HepG2 (cell line): Measurements from ENCODE around the gene THEMIS. TPM values are rescaled to one million over a fixed set of nuclear protein-coding genes. Genes with fewer than 3 reads are reported as not detected.

Experiments
- ATAC-seq: fragments of 200-7000 bp; cut with Tn5 transposase; 3 replicates; pipeline ENCODE4 v1.9.1; 2020; ENCODE audit warnings: mild to moderate bottlenecking, moderate library complexity
- BruUV-seq: library from RNA; stranded (reverse); fragments of 400-500 nt; replicated peaks from 2 replicates; lab custom pipeline; 2021; lab: Mats Ljungman, UMichigan
- CTCF ChIA-PET: fragments of 300-600 bp; formaldehyde crosslinking; extraction: SDS; loops from one replicate; lab custom pipeline; 2021; ENCODE audit warnings: low total read pairs, inconsistent platforms, low intra/inter-chr PET ratio; lab: Yijun Ruan, JAX
- POLR2A ChIA-PET: fragments of 350-600 bp; sonication (Branson Sonifier 250); formaldehyde crosslinking; loops from one replicate; lab custom pipeline; 2020; ENCODE audit warnings: antibody characterized with exemption, inconsistent platforms; lab: Yijun Ruan, JAX
- DNase-seq: peaks from one replicate; pipeline ENCODE4 v3.0.0-alpha.2; 2015; ENCODE audit warnings: low spot score
- FAIRE-seq: peaks from 3 replicates; lab custom pipeline; 2011; peaks lifted over from hg19 to GRCh38; lab: Jason Lieb, UNC
- H2AFZ ChIP-seq: one replicate; pipeline ENCODE4 v1.6.1; 2011; ENCODE audit warnings: low read length, inconsistent platforms
- H3K27ac ChIP-seq: fragments of 300-600 bp; 3 replicates; pipeline ENCODE4 v1.8.0; 2011; ENCODE audit warnings: mixed run types, mild to moderate bottlenecking, mixed read lengths, low read length, inconsistent platforms; ENCODE audit not compliant: insufficient read depth; ENCODE audit errors: extremely low read length
- H3K27me3 ChIP-seq, 2 experiments: fragments of 200-600 bp in 1 of 2; 2 replicates in 1 of 2; 3 replicates in 1 of 2; pipeline versions ENCODE4 v1.6.0 to v1.8.0; 2011; ENCODE audit warnings: low read length in 2 of 2, mild to moderate bottlenecking in 2 of 2, moderate library complexity in 2 of 2, inconsistent platforms in 1 of 2; ENCODE audit not compliant: insufficient read depth in 2 of 2, control insufficient read depth in 1 of 2
- H3K36me3 ChIP-seq, 2 experiments: fragments of 200-600 bp in 1 of 2; replicated peaks in 1 of 2; 2 replicates in 1 of 2; 3 replicates in 1 of 2; pipeline versions ENCODE4 v1.5.1 to v1.8.0; 2011; ENCODE audit warnings: low read length in 2 of 2, inconsistent platforms in 1 of 2; ENCODE audit not compliant: insufficient read depth in 2 of 2, control insufficient read depth in 1 of 2
- H3K4me1 ChIP-seq: 2 replicates; pipeline ENCODE4 v1.5.1; 2012; ENCODE audit warnings: low read length, inconsistent platforms; ENCODE audit not compliant: insufficient read depth
- H3K4me2 ChIP-seq: 2 replicates; pipeline ENCODE4 v1.6.0; 2011; ENCODE audit warnings: low read depth, low read length, inconsistent platforms
- H3K4me3 ChIP-seq, 3 experiments: fragments of 200-600 bp in 1 of 3; sonication (generic), shearing (Covaris generic) in 1 of 3; replicated peaks in 1 of 3; 2 replicates each; pipeline ENCODE4 v1.5.1; 2011 to 2016; ENCODE audit warnings: low read length in 3 of 3, inconsistent platforms in 2 of 3, low read depth in 2 of 3, mild to moderate bottlenecking in 2 of 3, control low read depth in 1 of 3, mixed read lengths in 1 of 3; ENCODE audit not compliant: insufficient read depth in 1 of 3
- H3K79me2 ChIP-seq: one replicate; pipeline ENCODE4 v1.6.1; 2011; ENCODE audit warnings: low read length, inconsistent platforms; ENCODE audit not compliant: insufficient read depth
- H3K9ac ChIP-seq: 2 replicates; pipeline ENCODE4 v1.6.0; 2011; ENCODE audit warnings: mild to moderate bottlenecking, low read depth, low read length, inconsistent platforms; ENCODE audit not compliant: insufficient read depth
- H3K9me3 ChIP-seq: 2 replicates; pipeline ENCODE4 v1.5.1; 2012; ENCODE audit warnings: mild to moderate bottlenecking, low read length
- H4K20me1 ChIP-seq: 2 replicates; pipeline ENCODE4 v1.6.0; 2011; ENCODE audit warnings: inconsistent platforms, mild to moderate bottlenecking, low read length, moderate library complexity; ENCODE audit not compliant: insufficient read depth
- HOXA9 ChIP-seq: sonication (generic); formaldehyde crosslinking; IDR thresholded peaks from 2 replicates; pipeline ENCODE4 v1.8.1; 2022; ENCODE audit warnings: missing genetic modification reagents, mild to moderate bottlenecking, moderate library complexity, borderline replicate concordance
- MAFF ChIP-seq: IDR thresholded peaks from 2 replicates; pipeline ENCODE4 v1.6.1; 2011; ENCODE audit warnings: low read depth, low read length, improper control_type of control experiment
- MAFG ChIP-seq: sonication (generic); formaldehyde crosslinking; IDR thresholded peaks from 2 replicates; pipeline ENCODE4 v1.5.1; 2020; ENCODE audit warnings: mild to moderate bottlenecking, missing genetic modification reagents
- MAFK ChIP-seq, 2 experiments: IDR thresholded peaks in 1 of 2; conservative IDR thresholded peaks in 1 of 2; 2 replicates each; pipeline ENCODE4 v1.6.1; 2011; ENCODE audit warnings: improper control_type of control experiment in 2 of 2, low read length in 2 of 2
- MTF1 ChIP-seq: sonication (generic); formaldehyde crosslinking; IDR thresholded peaks from 2 replicates; pipeline ENCODE4 v1.5.0; 2020; ENCODE audit warnings: missing genetic modification reagents
- NFE2L2 ChIP-seq: fragments of 150-350 bp; IDR thresholded peaks from 2 replicates; pipeline ENCODE4 v1.6.1; 2014; ENCODE audit warnings: low read length
- RNF2 ChIP-seq: fragments of 450-650 bp; conservative IDR thresholded peaks from 2 replicates; pipeline ENCODE4 v1.6.1; 2016; ENCODE audit warnings: low read depth
- TAF1 ChIP-seq: sonication (generic); formaldehyde crosslinking; IDR thresholded peaks from 2 replicates; pipeline ENCODE4 v1.4.0; 2020; ENCODE audit warnings: missing genetic modification reagents
- ZEB1 ChIP-seq: IDR thresholded peaks from 2 replicates; pipeline ENCODE4 v1.6.1; 2012; ENCODE audit warnings: mild to moderate bottlenecking, low read depth, inconsistent platforms; ENCODE audit not compliant: insufficient replicate concordance
- ZNF367 ChIP-seq: sonication (generic); formaldehyde crosslinking; IDR thresholded peaks from 2 replicates; pipeline ENCODE4 v1.4.0; 2020; ENCODE audit warnings: missing genetic modification reagents, borderline replicate concordance
- ZNF44 ChIP-seq: sonication (generic); formaldehyde crosslinking; IDR thresholded peaks from 2 replicates; pipeline ENCODE4 v1.5.1; 2020; ENCODE audit warnings: mild to moderate bottlenecking, missing genetic modification reagents
- ZNF460 ChIP-seq: sonication (generic); formaldehyde crosslinking; IDR thresholded peaks from 2 replicates; pipeline ENCODE4 v1.5.1; 2020; ENCODE audit warnings: missing genetic modification reagents, mild to moderate bottlenecking, borderline replicate concordance
- ZNF720 ChIP-seq: sonication (generic); formaldehyde crosslinking; IDR thresholded peaks from 2 replicates; pipeline ENCODE4 v1.4.0; 2020; ENCODE audit warnings: missing genetic modification reagents
- ZNF816 ChIP-seq: sonication (generic); formaldehyde crosslinking; IDR thresholded peaks from 2 replicates; pipeline ENCODE4 v1.8.0; 2022; ENCODE audit warnings: missing genetic modification reagents, mild to moderate bottlenecking, borderline replicate concordance
- WGBS: methylation state at CpG from one replicate; pipeline ENCODE4 v1.1.6; 2017; ENCODE audit warnings: low lambda C conversion rate; 5-methylcytosine and 5-hydroxymethylcytosine counted together
- in situ Hi-C: cut with HindIII; loops from 2 replicates; pipeline ENCODE4 v1.10.0; 2017; ENCODE audit warnings: low pct_unique_long_range_greater_than_20kb; ENCODE audit not compliant: extremely low pct_ligation_motif_present
- intact Hi-C: fragments of 100-400 bp; cut with micrococcal nuclease; formaldehyde crosslinking; loops from one replicate; pipeline ENCODE4 v1.10.0; 2022; ENCODE audit not compliant: unreplicated experiment
- polyA plus RNA-seq, 8 experiments: library from polyadenylated mRNA; depleted of rRNA in 3 of 8; stranded (reverse) in 7 of 8; unstranded in 1 of 8; fragments of >200 nt; fragmentation: Illumina TruSeq in 4 of 8; extraction: Trizol in 4 of 8; gene quantifications; 2 replicates each; pipeline versions ENCODE4 v1.2.1 to v1.2.3, GENCODE V29; 2011 to 2016; ENCODE audit warnings: low read depth in 4 of 8, missing spikeins in 1 of 8, mixed read lengths in 1 of 8; ENCODE audit not compliant: insufficient read depth in 1 of 8
- total RNA-seq, 5 experiments: library from RNA; depleted of rRNA; stranded (reverse); fragments of >200 nt; fragmentation: Illumina TruSeq; extraction: Trizol; gene quantifications; 2 replicates each; pipeline ENCODE4 v1.2.3, GENCODE V29; 2016; ENCODE audit warnings: low read depth in 1 of 5
- TF ChIP-seq, protein P1 (sequence below): sonication (generic); formaldehyde crosslinking; IDR thresholded peaks from 2 replicates; pipeline ENCODE4 v1.4.0; 2020; ENCODE audit warnings: mild to moderate bottlenecking, low read depth, missing genetic modification reagents
- TF ChIP-seq, protein P2 (sequence below): conservative IDR thresholded peaks from 2 replicates; pipeline ENCODE4 v1.6.1; 2018; ENCODE audit warnings: missing genetic modification reagents

The THEMIS gene
- total and polyA plus RNA-seq, 2 of the 13 experiments (the other 11 are each of a cell fraction or from before 2014, with no cell fraction given), result not detected

DNA sequence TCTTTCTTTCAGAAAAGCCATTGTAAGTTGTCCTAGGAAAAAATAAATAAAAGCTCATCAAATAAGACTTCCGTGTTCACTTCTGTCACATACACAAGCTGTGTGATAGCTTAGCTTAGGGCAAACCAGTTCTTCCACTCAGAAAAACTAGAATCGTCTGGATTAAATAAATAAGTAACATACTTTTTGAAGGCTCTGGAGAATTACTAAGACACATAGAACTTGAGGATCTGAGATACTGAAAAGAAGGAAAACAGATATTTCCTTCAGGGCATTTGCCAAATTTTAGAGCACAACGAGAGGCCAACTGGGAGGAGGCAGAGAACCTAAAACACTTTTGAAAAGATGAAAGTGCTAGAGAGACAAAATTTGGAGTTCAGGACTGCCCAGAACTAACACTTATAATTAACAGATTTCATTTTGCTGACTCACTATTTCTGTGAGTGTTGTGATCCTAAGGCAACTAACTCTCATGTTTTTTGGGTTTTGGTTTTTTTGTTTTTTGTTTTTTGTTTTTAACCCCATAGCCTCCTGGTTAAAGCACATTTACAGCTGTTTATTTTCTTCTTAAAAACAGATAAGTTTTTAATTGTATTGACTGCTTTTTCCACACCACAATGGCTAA lies 38.7 kb upstream of the THEMIS start:
- in situ Hi-C loops, result no loop called here

DNA sequence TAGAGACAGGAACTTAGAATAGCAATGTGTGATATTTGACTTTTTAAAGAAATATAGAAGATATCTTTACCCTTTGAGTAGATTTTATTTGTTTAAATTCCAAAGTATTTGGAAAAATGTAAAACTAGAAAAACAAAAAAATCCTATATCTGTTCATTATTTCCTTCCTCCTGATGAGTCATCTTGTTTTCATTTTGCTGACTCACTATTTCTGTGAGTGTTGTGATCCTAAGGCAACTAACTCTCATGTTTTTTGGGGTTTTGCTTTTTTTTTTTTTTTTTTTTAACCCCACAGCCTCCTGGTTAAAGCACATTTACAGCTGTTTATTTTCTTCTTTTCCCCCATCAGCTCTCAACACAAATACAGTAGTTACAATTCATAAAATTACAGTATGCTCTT lies 37.8 kb upstream of the THEMIS start:
- Histone ChIP-seq H3K79me2 (no peaks in the 10 kb centered on the region), H4K20me1 (no peaks in the 10 kb centered on the region), H3K9ac (no peak overlapping the region), H3K36me3 (no peaks in the 10 kb centered on the region), H2AFZ (no peak overlapping the region), H3K4me2 (no peak overlapping the region), H3K4me1 (peaks cover 12% of the 10 kb centered on the region), H3K27me3 (no peaks in the 10 kb centered on the region; a peak in 1 of 5 replicates), H3K9me3 (no peaks in the 10 kb centered on the region), H3K4me3 (no peak overlapping the region), H3K27ac (no peak overlapping the region)
- ChIA-PET CTCF (no interaction called here), POLR2A (no interaction called here)
- in situ Hi-C loops, result no loop called here
- ATAC-seq (no peak), DNase-seq (no peak), FAIRE-seq (peak; percentile 51)
- TF ChIP-seq HOXA9, result no peak
- no peak for TF ChIP-seq ZNF720 (CRISPR knock-in tag)
- peak; percentile 96 for TF ChIP-seq MAFF
- TF ChIP-seq ZEB1, result no peak
- TF ChIP-seq RNF2, result no peak
- TF ChIP-seq, protein P1, sequence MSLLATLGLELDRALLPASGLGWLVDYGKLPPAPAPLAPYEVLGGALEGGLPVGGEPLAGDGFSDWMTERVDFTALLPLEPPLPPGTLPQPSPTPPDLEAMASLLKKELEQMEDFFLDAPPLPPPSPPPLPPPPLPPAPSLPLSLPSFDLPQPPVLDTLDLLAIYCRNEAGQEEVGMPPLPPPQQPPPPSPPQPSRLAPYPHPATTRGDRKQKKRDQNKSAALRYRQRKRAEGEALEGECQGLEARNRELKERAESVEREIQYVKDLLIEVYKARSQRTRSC, result no peak
- peak; percentile 97 to 98 for TF ChIP-seq MAFK (conservative IDR thresholded peaks at IDR 0.05 in 1 of 2, IDR thresholded peaks at IDR 0.05 in 1 of 2; ENCODE audit: low read length in 2 of 2)
- peak; percentile 84 for TF ChIP-seq NFE2L2
- TF ChIP-seq MTF1 (CRISPR knock-in tag), result no peak
- no peak for TF ChIP-seq ZNF44 (CRISPR knock-in tag)
- no peak for TF ChIP-seq ZNF816 (CRISPR knock-in tag)
- TF ChIP-seq, protein P2, sequence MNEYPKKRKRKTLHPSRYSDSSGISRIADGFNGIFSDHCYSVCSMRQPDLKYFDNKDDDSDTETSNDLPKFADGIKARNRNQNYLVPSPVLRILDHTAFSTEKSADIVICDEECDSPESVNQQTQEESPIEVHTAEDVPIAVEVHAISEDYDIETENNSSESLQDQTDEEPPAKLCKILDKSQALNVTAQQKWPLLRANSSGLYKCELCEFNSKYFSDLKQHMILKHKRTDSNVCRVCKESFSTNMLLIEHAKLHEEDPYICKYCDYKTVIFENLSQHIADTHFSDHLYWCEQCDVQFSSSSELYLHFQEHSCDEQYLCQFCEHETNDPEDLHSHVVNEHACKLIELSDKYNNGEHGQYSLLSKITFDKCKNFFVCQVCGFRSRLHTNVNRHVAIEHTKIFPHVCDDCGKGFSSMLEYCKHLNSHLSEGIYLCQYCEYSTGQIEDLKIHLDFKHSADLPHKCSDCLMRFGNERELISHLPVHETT, result no peak
- TF ChIP-seq ZNF460 (CRISPR knock-in tag), result no peak
- peak; percentile 69; the same call in 1 of the 2 replicates for TF ChIP-seq MAFG (CRISPR knock-in tag)
- TF ChIP-seq ZNF367 (CRISPR knock-in tag), result no peak
- intact Hi-C loops, result no loop called here
- no TSS peak for BruUV-seq

More for the DNA sequence above, 38.7 kb upstream of the THEMIS start:
- Histone ChIP-seq H3K27ac (no peak overlapping the region), H4K20me1 (no peaks in the 10 kb centered on the region), H2AFZ (no peak overlapping the region), H3K79me2 (no peaks in the 10 kb centered on the region), H3K36me3 (no peaks in the 10 kb centered on the region), H3K9ac (no peak overlapping the region), H3K4me3 (no peak overlapping the region), H3K4me1 (peaks cover 12% of the 10 kb centered on the region), H3K4me2 (0 out of 2 replicates have a peak overlapping the region, but pooled peaks have one; percentile 8), H3K9me3 (no peaks in the 10 kb centered on the region), H3K27me3 (no peaks in the 10 kb centered on the region; a peak in 1 of 5 replicates)
- ChIA-PET POLR2A (no interaction called here), CTCF (no interaction called here)
- no peak for ATAC-seq
- FAIRE-seq, result peak; percentile 56
- 5% methylated on average over 3 of the region's 3 CpGs for WGBS
- peak; percentile 86 for TF ChIP-seq MAFF
- no peak for TF ChIP-seq TAF1 (CRISPR knock-in tag)
- peak; percentile 64; the same call in 1 of the 2 replicates for TF ChIP-seq NFE2L2
- peak; percentile 85 to 92 for TF ChIP-seq MAFK (conservative IDR thresholded peaks at IDR 0.05 in 1 of 2, IDR thresholded peaks at IDR 0.05 in 1 of 2; ENCODE audit: low read length in 2 of 2)
- intact Hi-C loops, result no loop called here
- no peak for DNase-seq
- BruUV-seq, result no TSS peak
